Esophagus squamous epithelium (tissue), 5 donors: Measurements from ENCODE around the gene PNPO. TPM values are rescaled to one million over a fixed set of nuclear protein-coding genes. Genes with fewer than 3 reads are reported as not detected.

Source experiments
- DNase-seq: peaks from one replicate; lab custom pipeline; 2025; lab: John Stamatoyannopoulos, UW
- H3K27ac ChIP-seq, 4 donors: fragments of 200-600 bp; sonication (generic); one replicate each; pipeline ENCODE4 v1.5.1; 2016 to 2019; ENCODE audit warnings: mild to moderate bottlenecking in 1 of 4
- H3K27me3 ChIP-seq, 4 donors: fragments of 200-600 bp; sonication (generic); 1 replicate in 3 of 4; 2 replicates in 1 of 4; pipeline versions ENCODE4 v1.5.1 to v1.6.0; 2017 to 2021; ENCODE audit warnings: antibody characterized with exemption in 1 of 4
- H3K36me3 ChIP-seq, 3 donors: fragments of 200-600 bp; sonication (generic); one replicate each; pipeline ENCODE4 v1.5.1; 2016 to 2019
- H3K4me1 ChIP-seq, 3 donors: fragments of 200-600 bp; sonication (generic); one replicate each; pipeline ENCODE4 v1.5.1; 2017 to 2019
- H3K4me3 ChIP-seq, 4 donors: fragments of 200-600 bp; sonication (generic); 1 replicate in 3 of 4; 2 replicates in 1 of 4; pipeline ENCODE4 v1.5.1; 2016 to 2019; ENCODE audit warnings: mild to moderate bottlenecking in 2 of 4, moderate library complexity in 1 of 4
- H3K9me3 ChIP-seq, 3 donors: fragments of 200-600 bp; sonication (generic); one replicate each; pipeline ENCODE4 v1.5.1; 2016 to 2019
- CTCF ChIP-seq, 6 experiments: fragments of 450-650 bp in 4 of 6; fragments of 200-600 bp in 2 of 6; sonication (generic) in 2 of 6; IDR thresholded peaks; one replicate each; pipeline ENCODE4 v1.5.1; 2016 to 2019; ENCODE audit warnings: antibody characterized with exemption in 6 of 6, mild to moderate bottlenecking in 4 of 6, moderate library complexity in 4 of 6
- POLR2A ChIP-seq, 4 donors: fragments of 450-650 bp; IDR thresholded peaks; one replicate each; pipeline ENCODE4 v1.6.1; 2017; ENCODE audit warnings: antibody characterized with exemption in 4 of 4, mild to moderate bottlenecking in 4 of 4, moderate library complexity in 3 of 4
- WGBS, 2 donors: methylation state at CpG; one replicate each; pipeline ENCODE4 v1.1.5; 2018; 5-methylcytosine and 5-hydroxymethylcytosine counted together
- intact Hi-C: fragments of 100-400 bp; cut with DNase I; formaldehyde crosslinking; loops from one replicate; pipeline ENCODE4 v1.15.0; 2022
- total RNA-seq, 4 donors: library from RNA; depleted of rRNA; stranded (reverse); fragments of >200 nt; gene quantifications; one replicate each; pipeline ENCODE4 v1.1.0, GENCODE V29; 2016
- donor health status: DM: yes; HTN: yes; CAD: no.

PNPO gene
- total RNA-seq, 4 donors from 2014 or later = 25.6 to 38.6 (median 34.2) TPM

GRCh38 chr17:47981462-47981861, 40.1 kb downstream of the PNPO start:
- Histone ChIP-seq H3K4me1 (peaks cover 0 to 7% (median 0%) of the 10 kb centered on the region in 3 donors), H3K27me3 (no peaks in the 10 kb centered on the region), H3K27ac (no peak overlapping the region), H3K4me3 (no peak overlapping the region), H3K9me3 (no peaks in the 10 kb centered on the region), H3K36me3 (peaks cover 21 to 85% (median 42%) of the 10 kb centered on the region in 3 donors)
- 65 to 81% methylated on average over 4 to 9 of the region's 9 CpGs for WGBS, 2 donors
- DNase-seq = no peak
- TF ChIP-seq CTCF (IDR thresholded peaks at IDR 0.05) = no peak
- TF ChIP-seq POLR2A (IDR thresholded peaks at IDR 0.05) = no peak
- intact Hi-C loops = no loop called here

- H3K4me3 ChIP-seq = no peak overlapping the region
- peaks cover 0 to 10% (median under 1%) of the 10 kb centered on the region in 3 donors for H3K4me1 ChIP-seq
- H3K27me3 ChIP-seq = no peaks in the 10 kb centered on the region
- 64 to 76% methylated on average over 6 to 11 of the region's 14 CpGs for WGBS, 2 donors
- TF ChIP-seq CTCF (IDR thresholded peaks at IDR 0.05) = no peak
- TF ChIP-seq POLR2A (IDR thresholded peaks at IDR 0.05) = no peak
- intact Hi-C loops = no loop called here
- H3K36me3 ChIP-seq = peaks cover 16 to 78% (median 42%) of the 10 kb centered on the region in 3 donors
- no peaks in the 10 kb centered on the region for H3K9me3 ChIP-seq
- DNase-seq = no peak
- H3K27ac ChIP-seq = no peak overlapping the region
Observed at GRCh38 chr17:47982091-47982617, 40.8 kb downstream of the PNPO start.

GRCh38 chr17:47982645-47983390, 41.4 kb downstream of the PNPO start:
- TF ChIP-seq CTCF (IDR thresholded peaks at IDR 0.05) (no peak), POLR2A (IDR thresholded peaks at IDR 0.05) (no peak)
- no peak for DNase-seq
- Histone ChIP-seq H3K36me3 (peaks cover 16 to 71% (median 35%) of the 10 kb centered on the region in 3 donors), H3K4me3 (no peak overlapping the region), H3K27ac (no peak overlapping the region), H3K4me1 (peaks cover 0 to 17% (median 6%) of the 10 kb centered on the region in 3 donors), H3K9me3 (no peaks in the 10 kb centered on the region), H3K27me3 (no peaks in the 10 kb centered on the region)
- 63 to 76% methylated on average over 3 to 4 of the region's 9 CpGs for WGBS, 2 donors
- intact Hi-C loops = no loop called here

- intact Hi-C loops = no loop called here
Observed at GRCh38 chr17:47983492-47984223, 42.3 kb downstream of the PNPO start.

More at GRCh38 chr17:47983492-47984223, 42.3 kb downstream of the PNPO start:
- no peak for DNase-seq
- TF ChIP-seq CTCF (IDR thresholded peaks at IDR 0.05) (no peak), POLR2A (IDR thresholded peaks at IDR 0.05) (no peak)
- Histone ChIP-seq H3K4me3 (no peak overlapping the region), H3K36me3 (peaks cover 11 to 63% (median 29%) of the 10 kb centered on the region in 3 donors), H3K27me3 (no peaks in the 10 kb centered on the region), H3K9me3 (no peaks in the 10 kb centered on the region), H3K4me1 (peaks cover 0 to 21% (median 6%) of the 10 kb centered on the region in 3 donors), H3K27ac (no peak overlapping the region)
- WGBS, 2 donors = 63 to 73% methylated on average over 7 to 11 of the region's 11 CpGs
